ENCODE results near the gene HES7.
A peak's percentile ranks its signal among the peaks of the same experiment; 100 is the strongest.
"Not testable (repeated sequence)": the region's sequence is repeated elsewhere in the genome, so short reads cannot be mapped to it uniquely, and the experiment has no call there.

Gene HES7

DNA sequence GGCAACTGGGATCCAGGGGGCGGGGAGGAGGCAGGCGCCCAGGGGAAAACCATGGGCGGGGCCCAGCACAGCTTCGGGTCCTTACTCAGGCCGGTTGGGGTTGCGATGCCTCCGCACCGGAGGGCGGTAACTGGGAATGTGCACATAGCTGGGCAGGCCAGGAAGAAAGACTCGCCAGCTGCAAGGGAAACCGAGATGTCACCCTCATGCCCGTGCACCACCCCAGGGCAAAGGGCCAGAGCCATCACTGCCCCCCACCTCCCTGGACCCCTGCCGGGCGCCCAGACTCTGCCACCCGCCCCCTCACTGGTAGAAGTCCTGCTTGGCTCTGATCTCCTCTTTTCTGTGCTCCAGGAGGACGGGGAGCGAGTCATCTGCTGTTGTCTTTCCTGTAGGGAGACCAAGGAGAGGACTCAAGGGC lies 43.1 kb downstream of the HES7 start:
- H3K27ac ChIP-seq, result peak overlapping the region in 3 of 21 experiments; percentile 3 to 55 (median 21)

DNA sequence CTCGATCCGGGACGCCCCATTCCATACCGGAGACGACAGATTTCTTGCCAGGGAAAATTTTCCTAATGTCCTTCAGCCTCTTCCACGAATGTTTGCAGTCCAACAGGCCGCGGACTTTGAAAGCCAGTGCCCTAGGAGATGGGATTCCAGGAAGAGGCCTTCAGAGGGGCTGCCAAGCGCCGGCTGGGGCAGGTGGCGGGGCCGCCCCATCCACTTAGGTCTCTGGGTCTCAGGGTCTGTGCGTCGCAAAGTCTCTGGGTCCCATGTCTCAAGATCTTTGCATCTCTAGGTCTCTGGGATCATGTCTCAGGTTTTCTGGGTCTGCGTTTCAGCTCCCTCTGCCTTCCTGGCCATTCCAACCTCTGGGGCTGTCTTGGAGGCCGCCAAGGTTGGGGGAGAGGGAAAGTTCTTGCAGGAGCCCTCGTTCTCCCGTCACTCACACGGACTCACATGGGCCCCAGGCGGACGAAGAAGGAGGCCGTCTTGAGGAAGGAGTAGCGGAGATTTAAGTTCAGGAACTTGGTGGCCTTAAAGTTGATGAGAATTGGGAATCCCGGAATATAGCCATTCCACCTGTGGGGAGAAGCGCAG lies 43.6 kb downstream of the HES7 start:
- peak overlapping the region in 9 of 21 experiments; percentile 5 to 78 (median 48) for H3K27ac ChIP-seq
- H3K4me3 ChIP-seq, result peak overlapping the region in 6 of 7 experiments; percentile 13 to 44 (median 38)

More for the DNA sequence above, 43.1 kb downstream of the HES7 start:
- peak overlapping the region in 1 of 7 experiments; percentile 40 for H3K4me3 ChIP-seq

DNA sequence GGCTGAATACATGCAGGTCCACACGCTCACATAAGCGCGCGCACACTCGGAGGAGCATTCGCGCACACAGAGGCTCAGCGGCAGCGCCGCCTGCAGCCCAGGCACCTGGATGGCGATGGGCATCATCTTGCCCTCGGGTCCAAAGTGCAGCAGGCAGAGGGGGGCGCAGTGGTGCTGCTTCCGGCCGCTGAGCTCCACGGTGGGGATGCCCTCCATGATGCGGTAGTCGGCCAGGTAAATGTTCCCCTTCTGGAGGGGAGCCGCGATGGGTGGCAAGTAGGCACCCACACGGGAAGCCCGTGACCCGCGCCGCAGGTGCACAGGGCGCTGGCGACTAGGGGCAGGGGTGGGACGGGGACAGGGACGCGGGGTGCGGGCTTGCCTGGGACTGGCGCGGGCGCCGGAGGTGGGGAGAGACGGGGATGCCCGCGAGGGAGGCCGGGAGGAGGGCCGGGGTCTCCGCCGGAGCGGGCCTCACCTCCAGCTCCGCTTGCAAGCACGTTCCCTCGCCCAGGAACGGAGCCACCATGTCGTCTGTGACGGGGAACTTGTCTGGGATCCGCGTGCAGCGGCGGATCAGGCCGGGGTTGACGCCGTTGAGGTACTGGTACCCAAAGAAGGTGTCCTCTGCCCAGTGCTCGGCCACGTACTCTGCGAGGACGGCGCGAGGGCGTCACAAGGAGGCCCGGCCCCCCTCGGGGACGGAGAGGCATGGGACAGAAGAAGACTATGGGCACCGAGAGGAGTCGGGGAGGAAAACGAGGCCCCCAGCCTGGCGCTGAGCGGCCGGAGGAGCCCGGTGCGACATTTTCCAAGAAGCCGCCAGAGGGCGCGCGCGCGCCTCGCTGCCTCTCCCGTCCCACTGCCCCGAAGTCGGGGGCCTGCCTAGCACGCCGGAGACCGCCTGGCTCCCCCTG lies 44.4 kb downstream of the HES7 start:
- Histone ChIP-seq H3K4me3 (peak overlapping the region; percentile 13 to 44 (median 37)), H3K27ac (peak overlapping the region in 12 of 21 experiments; percentile 5 to 78 (median 45))

DNA sequence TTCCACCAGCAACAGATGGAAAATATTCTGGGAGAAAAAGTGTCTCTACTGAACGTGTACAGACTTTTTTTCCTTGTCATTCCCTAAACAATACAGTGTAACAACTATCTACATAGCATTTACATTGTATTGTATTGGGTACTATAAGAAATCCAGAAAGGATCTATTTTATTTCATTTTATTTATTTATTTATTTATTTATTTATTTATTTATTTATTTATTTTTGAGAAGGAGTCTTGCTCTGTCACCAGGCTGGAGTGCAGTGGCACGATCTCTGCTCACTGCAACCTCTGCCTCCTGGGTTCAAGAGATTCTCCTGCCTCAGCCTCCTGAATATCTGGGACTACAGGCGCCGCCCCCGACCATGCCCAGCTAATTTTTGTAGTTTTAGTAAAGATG lies 46.0 kb downstream of the HES7 start:
- H3K27ac ChIP-seq, H3K4me3 ChIP-seq: not testable (repeated sequence)

DNA sequence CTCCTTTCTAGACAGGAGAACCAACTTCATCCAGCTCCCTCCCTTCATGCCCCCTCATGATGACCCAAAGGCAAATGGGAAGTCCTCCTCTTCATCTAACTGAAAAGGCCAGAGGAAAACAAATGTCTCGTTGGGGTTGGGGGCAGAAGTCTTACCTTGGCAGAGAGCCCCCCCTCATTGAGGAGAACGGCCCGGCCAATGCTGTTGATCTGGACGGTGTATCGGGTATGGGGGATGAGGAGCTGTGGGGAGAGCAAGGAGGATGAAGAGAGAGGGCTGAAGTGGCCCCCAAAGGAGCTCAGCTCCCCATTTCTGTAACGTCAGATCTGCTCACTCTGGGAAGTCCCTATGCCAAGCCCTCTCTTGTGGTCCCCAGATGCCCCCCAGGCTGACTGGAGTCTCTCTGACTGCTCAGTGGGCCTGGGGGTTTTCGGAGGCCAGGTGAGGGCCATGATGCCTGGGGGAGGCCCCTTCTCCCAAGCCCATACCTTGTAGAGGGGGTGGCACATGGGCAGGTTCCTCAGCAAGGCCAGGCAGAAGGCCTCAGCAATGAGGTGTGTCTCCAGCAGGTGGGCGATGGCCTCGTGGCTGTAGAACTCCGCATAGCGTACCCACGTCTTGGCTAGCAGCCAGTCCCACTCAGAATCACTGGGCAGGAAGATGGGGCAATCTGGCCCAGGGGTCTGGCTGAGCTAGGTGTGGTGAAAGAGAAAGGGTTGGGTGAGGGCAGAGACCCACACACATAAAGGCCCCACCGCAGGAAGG lies 47.2 kb downstream of the HES7 start:
- Histone ChIP-seq H3K27ac (no peak overlapping the region), H3K4me3 (no peak overlapping the region)

DNA sequence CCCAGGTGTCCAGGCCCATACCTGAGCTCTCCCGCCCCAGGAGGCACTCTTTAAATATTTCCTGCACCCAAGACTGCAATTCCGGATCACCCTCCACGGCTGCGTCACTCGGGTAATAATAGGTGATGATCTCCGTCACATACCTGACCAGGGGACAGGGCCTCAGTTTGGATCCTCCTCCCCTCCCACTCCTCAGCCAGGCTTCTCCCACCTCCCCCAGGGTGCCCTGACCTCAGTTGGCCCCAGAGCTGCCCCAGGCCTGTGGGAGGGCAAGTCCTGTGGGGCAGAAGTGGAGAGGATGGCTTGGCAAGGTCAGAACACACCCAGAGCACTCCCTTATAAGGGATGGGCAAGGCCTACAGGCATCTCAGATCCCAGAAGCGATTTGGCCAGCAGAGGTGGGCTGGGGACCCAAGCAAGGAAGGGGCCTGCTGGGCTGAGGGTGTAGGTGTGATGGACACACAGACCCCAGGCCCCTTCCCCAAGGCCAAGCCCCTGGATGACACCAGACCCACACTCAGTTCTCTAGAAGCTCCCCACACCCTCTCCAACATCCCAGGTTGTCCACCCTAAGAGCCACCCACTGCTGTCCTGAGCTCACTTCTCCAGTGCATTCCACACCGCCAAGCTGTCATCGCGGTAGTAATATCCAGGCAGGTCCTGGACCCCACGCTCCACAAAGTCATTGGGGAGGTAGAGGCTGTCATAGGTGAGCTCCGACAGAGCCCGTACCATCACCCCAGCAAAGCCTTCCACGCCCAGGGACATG lies 48.1 kb downstream of the HES7 start:
- H3K27ac ChIP-seq, result no peak overlapping the region
- no peak overlapping the region for H3K4me3 ChIP-seq

DNA sequence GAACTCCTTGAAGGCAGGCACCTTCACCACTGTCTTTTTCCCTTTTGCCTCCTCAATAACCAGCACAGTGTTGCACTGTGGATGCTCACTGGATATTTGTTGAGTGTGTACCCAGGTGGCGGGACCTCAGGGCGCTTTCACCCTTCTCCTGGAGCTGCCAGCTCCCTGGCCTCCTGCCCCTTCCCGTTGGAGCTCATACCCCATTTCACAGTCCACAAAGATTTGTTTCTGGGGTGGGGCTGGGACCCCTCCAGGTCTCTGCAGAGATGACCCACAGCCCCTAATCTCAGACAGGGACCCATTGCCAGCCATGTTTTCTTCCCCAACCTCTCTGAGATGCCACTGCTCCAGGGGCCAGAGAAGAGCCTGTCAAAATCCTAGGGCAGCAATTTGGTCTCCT lies 48.8 kb downstream of the HES7 start:
- Histone ChIP-seq H3K4me3 (no peak overlapping the region), H3K27ac (no peak overlapping the region)

DNA sequence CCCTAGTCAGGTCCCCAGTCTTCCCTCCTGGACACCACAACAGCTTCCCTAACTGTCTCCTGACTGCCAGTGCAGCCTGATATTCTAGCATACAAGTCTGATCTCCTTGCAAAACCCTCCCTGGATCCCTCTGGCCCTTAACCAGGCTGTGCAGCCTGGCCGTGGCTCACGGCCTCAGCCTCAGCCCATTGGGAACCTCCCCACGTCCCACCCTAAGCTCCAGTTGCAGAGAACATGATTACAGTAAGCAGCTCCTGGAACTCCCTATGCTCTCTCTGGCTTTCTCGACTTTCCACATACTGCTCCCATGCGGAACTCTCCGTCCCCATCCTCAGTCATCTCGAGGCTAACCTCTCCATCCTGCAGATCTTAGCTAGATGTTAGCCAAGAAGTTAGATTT lies 49.4 kb downstream of the HES7 start:
- no peak overlapping the region for H3K4me3 ChIP-seq
- H3K27ac ChIP-seq, result no peak overlapping the region

DNA sequence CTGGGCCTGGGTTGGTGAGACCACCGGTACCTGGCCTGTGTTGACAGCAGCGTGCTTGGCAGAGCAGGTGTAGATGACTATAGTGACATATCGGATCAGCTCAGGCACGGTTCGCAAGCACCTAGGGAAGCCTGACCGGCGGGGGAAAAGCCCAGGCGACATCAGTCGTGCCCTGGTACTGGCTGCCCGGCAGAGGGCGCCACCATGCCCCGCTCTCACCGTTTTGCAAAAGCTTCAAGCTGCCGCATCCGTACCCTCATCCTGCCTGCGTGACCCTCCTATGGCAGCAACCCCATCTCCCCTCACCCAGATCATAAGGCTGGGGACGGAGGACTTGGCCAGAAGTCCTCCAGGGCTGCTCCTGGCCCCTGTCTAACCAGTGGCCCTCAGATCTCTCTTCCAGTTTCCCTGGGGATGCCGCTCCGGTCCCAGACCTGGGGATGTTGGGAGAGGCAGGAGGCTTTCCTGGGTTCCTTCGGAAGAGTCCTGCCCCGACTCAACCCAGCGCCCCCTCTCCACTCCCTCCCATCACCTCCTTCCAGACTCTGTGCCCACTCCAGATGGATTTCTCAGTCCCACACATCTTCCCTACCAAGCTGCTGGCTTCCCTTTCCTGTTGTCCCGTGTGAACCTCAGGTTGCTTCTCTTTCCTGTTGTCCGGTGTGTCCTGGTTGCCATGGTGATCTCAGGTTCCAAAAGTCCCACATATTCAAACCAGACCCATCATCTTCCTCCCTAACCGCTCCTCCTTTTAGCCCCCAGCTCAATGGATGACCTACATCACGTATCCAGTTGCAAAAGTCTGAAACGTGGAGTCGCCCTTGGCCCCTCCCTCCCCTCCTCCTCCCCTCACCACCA lies 50.0 kb downstream of the HES7 start:
- Histone ChIP-seq H3K4me3 (peak overlapping the region in 1 of 7 experiments; percentile 15), H3K27ac (no peak overlapping the region)

DNA sequence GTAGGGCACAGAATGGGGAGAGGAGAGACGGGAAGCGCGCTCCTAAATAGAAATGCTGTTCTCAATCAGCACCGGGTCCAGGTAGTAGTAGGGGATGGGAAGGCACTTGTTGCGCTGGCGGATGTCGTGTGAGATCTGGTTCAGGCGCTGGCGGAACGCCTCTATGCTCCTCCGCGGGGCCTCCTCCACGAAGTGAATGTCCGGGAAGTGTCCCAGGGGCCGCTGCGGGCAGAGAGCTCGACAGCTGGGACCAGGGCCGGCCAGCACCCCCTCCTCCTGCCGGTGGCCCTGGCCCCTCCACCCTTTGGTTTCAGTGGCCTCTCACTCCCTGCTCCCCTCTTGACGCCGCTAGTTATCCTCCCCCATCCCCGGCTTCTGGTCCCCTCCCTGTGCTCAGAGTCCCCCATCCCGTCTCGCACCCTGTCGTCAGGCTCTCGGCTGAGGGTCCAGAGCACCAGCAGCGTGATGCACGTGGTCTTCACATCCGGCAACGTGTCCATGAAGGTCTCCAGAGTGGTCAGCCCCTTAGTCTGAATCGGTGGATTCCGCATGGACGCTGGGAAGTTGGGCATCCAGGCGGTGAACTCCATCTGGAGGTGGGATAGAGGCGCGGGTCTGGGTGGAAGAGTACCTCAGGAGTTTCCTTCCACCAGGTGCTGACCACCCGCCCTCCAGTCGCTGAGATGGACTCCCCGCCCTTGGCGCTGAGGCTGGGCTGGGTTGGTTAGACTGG lies 51.0 kb downstream of the HES7 start:
- Histone ChIP-seq H3K4me3 (peak overlapping the region in 1 of 7 experiments; percentile 15), H3K27ac (no peak overlapping the region)

DNA sequence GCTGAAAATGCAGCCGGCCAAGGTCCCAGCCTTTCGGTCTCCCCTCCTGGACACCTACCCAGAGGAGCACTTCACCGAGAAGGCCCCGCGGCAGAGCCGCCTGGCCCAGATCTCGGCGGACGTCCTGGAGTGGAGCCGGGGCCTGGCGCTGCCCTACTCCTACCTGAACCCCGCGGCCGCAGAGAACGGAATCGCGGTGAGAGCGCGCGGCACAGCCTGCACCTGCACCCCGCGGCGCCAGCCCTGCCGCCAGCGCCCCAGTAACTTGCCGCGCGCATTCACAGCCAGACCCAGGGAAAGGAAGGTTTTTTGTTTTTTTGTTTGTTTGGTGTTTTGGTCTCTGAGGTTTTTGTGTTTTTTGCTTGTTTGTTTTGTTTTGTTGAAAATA lies 51.6 kb downstream of the HES7 start:
- Histone ChIP-seq H3K27ac (no peak overlapping the region), H3K4me3 (no peak overlapping the region)

DNA sequence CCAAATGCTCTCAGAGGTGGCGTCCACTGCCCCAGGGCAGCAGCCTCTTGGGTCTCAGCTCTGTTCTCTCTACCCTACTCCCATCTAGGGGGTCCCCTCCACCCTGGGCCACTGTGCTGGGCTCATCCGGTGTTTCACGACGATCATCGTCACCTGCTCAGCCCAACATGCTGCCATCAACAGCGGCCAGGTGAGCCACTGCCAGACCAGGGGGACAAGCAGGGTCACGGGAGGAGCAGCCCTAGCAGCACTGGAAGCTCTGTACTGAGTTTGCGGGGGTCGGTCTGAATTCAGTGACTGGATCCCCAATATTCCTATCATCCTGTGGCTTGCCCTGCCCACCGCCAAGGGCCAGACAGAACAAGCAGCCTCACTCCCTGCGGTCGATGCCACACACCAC lies 52.4 kb downstream of the HES7 start:
- Histone ChIP-seq H3K27ac (no peak overlapping the region), H3K4me3 (no peak overlapping the region)

All from skin epidermis (tissue), 12 donors.